GM12878 (cell line): ENCODE measurements around the gene ARID1A. TPM values are rescaled to one million over a fixed set of nuclear protein-coding genes. Genes with fewer than 3 reads are reported as not detected.

ENCODE experiments used
- ATAC-seq: fragments of 200-7000 bp; cut with Tn5 transposase; 3 replicates; pipeline ENCODE4 v1.9.1; 2020; ENCODE audit warnings: mild to moderate bottlenecking, moderate library complexity
- BruUV-seq: library from RNA; stranded (reverse); fragments of 400-500 nt; replicated peaks from 2 replicates; lab custom pipeline; 2021; lab: Mats Ljungman, UMichigan
- CTCF ChIA-PET: fragments of 300-600 bp; sonication (Branson Sonifier 250); formaldehyde crosslinking; extraction: SDS; loops from one replicate; lab custom pipeline; 2021; ENCODE audit warnings: inconsistent platforms; lab: Yijun Ruan, JAX
- POLR2A ChIA-PET: fragments of 350-600 bp; formaldehyde crosslinking; extraction: SDS; loops from one replicate; lab custom pipeline; 2021; ENCODE audit warnings: inconsistent platforms; lab: Charles Lee
- RAD21 ChIA-PET: fragments of 300-600 bp; sonication (Branson Sonifier 250); formaldehyde crosslinking; loops from one replicate; lab custom pipeline; 2023; ENCODE audit warnings: antibody characterized with exemption; ENCODE audit not compliant: unreplicated experiment; lab: Charles Lee
- SMC1A ChIA-PET: fragments of 300-600 bp; sonication (Branson Sonifier 250); formaldehyde crosslinking; loops from one replicate; lab custom pipeline; 2023; ENCODE audit not compliant: unreplicated experiment, uncharacterized antibody; lab: Charles Lee
- DNase-seq: peaks from one replicate; pipeline ENCODE4 v3.0.0-alpha.2; 2011; ENCODE audit warnings: low read depth, low spot score
- FAIRE-seq: peaks from 3 replicates; lab custom pipeline; 2011; peaks lifted over from hg19 to GRCh38; lab: Jason Lieb, UNC
- H2AFZ ChIP-seq: 2 replicates; pipeline ENCODE4 v1.6.0; 2011; ENCODE audit warnings: low read depth, low read length, control low read depth; ENCODE audit not compliant: control insufficient read depth
- H3K27ac ChIP-seq: 2 replicates; pipeline ENCODE4 v1.5.1; 2011; ENCODE audit warnings: control low read depth; ENCODE audit not compliant: control insufficient read depth, insufficient read depth
- H3K27me3 ChIP-seq, 2 experiments: replicated peaks in 1 of 2; 2 replicates each; pipeline versions ENCODE4 v1.6.0 to v1.6.1; 2011; ENCODE audit warnings: low read length in 1 of 2; ENCODE audit not compliant: control insufficient read depth in 2 of 2, insufficient read depth in 2 of 2
- H3K36me3 ChIP-seq, 2 experiments: 2 replicates each; pipeline ENCODE4 v1.5.1; 2011; ENCODE audit warnings: low read length in 1 of 2; ENCODE audit not compliant: control insufficient read depth in 2 of 2, insufficient read depth in 2 of 2
- H3K4me1 ChIP-seq: 2 replicates; pipeline ENCODE4 v1.6.1; 2011; ENCODE audit warnings: mild to moderate bottlenecking, low read length, moderate library complexity, mixed read lengths; ENCODE audit not compliant: control insufficient read depth, insufficient read depth
- H3K4me2 ChIP-seq: 2 replicates; pipeline ENCODE4 v1.6.0; 2011; ENCODE audit warnings: control low read depth; ENCODE audit not compliant: control insufficient read depth, insufficient read depth
- H3K4me3 ChIP-seq: fragments of 200-600 bp; sonication (generic); 2 replicates; pipeline ENCODE4 v1.5.1; 2016
- H3K79me2 ChIP-seq: 2 replicates; pipeline ENCODE4 v1.6.0; 2011; ENCODE audit warnings: low read length; ENCODE audit not compliant: control insufficient read depth, insufficient read depth
- H3K9ac ChIP-seq: 2 replicates; pipeline ENCODE4 v1.8.0; 2011; ENCODE audit warnings: low read length, control low read depth, mixed read lengths; ENCODE audit not compliant: control insufficient read depth, insufficient read depth
- H3K9me3 ChIP-seq: replicated peaks from 3 replicates; pipeline ENCODE4 v1.5.1; 2011; ENCODE audit warnings: mild to moderate bottlenecking, low read length; ENCODE audit not compliant: control insufficient read depth, insufficient read depth
- H4K20me1 ChIP-seq: 2 replicates; pipeline ENCODE4 v1.6.0; 2011; ENCODE audit not compliant: control insufficient read depth, insufficient read depth
- BCLAF1 ChIP-seq: fragments of 450-650 bp; IDR thresholded peaks from 2 replicates; pipeline ENCODE4 v1.6.1; 2017; ENCODE audit warnings: antibody characterized with exemption, mild to moderate bottlenecking, moderate library complexity
- CEBPB ChIP-seq, 2 experiments: fragments of 150-350 bp in 1 of 2; IDR thresholded peaks; 2 replicates each; pipeline ENCODE4 v1.6.1; 2012 to 2014; ENCODE audit warnings: low read depth in 2 of 2, low read length in 2 of 2, borderline replicate concordance in 1 of 2, inconsistent platforms in 1 of 2
- CHD4 ChIP-seq: fragments of 200-600 bp; sonication (generic); IDR thresholded peaks from 2 replicates; pipeline ENCODE4 v1.6.1; 2016; ENCODE audit warnings: mild to moderate bottlenecking
- CUX1 ChIP-seq: IDR thresholded peaks from 2 replicates; pipeline ENCODE4 v1.6.1; 2012; ENCODE audit warnings: improper control_type of control experiment, low read depth, low read length; ENCODE audit not compliant: insufficient replicate concordance
- DPF2 ChIP-seq: fragments of 450-650 bp; IDR thresholded peaks from 2 replicates; pipeline ENCODE4 v1.6.1; 2017; ENCODE audit warnings: mild to moderate bottlenecking
- IKZF1 ChIP-seq: fragments of 450-650 bp; conservative IDR thresholded peaks from 2 replicates; pipeline ENCODE4 v1.6.1; 2017; ENCODE audit warnings: antibody characterized with exemption, mild to moderate bottlenecking
- NFXL1 ChIP-seq: fragments of 450-650 bp; IDR thresholded peaks from 2 replicates; pipeline ENCODE4 v1.6.1; 2017; ENCODE audit warnings: antibody characterized with exemption, mild to moderate bottlenecking, borderline replicate concordance
- PAX8 ChIP-seq: fragments of 450-650 bp; IDR thresholded peaks from 2 replicates; pipeline ENCODE4 v1.6.1; 2017; ENCODE audit warnings: mild to moderate bottlenecking, moderate library complexity
- SP1 ChIP-seq: IDR thresholded peaks from one replicate; pipeline ENCODE4 v1.6.1; 2011; ENCODE audit warnings: low read depth, low read length
- SRF ChIP-seq, 2 experiments: IDR thresholded peaks; 2 replicates each; pipeline ENCODE4 v1.6.1; 2011; ENCODE audit warnings: low read depth in 2 of 2, low read length in 2 of 2, mild to moderate bottlenecking in 1 of 2, moderate library complexity in 1 of 2
- TCF7 ChIP-seq: IDR thresholded peaks from 2 replicates; pipeline ENCODE4 v1.6.1; 2014; ENCODE audit warnings: antibody characterized with exemption, borderline replicate concordance
- ZNF592 ChIP-seq: fragments of 450-650 bp; IDR thresholded peaks from 2 replicates; pipeline ENCODE4 v1.6.1; 2017; ENCODE audit warnings: mild to moderate bottlenecking, moderate library complexity
- ZSCAN29 ChIP-seq: fragments of 450-650 bp; IDR thresholded peaks from 2 replicates; pipeline ENCODE4 v1.6.1; 2017; ENCODE audit warnings: mild to moderate bottlenecking, moderate library complexity
- WGBS: methylation state at CpG from one replicate; pipeline ENCODE4 v1.1.6; 2016; ENCODE audit warnings: low lambda C conversion rate; ENCODE audit not compliant: insufficient replicate concordance, insufficient coverage; ENCODE audit errors: missing lambda C conversion rate; 5-methylcytosine and 5-hydroxymethylcytosine counted together
- in situ Hi-C: fragments of 300-500 bp; cut with MboI; formaldehyde crosslinking; loops from 9 replicates; pipeline ENCODE4 v1.14.3; 2018; ENCODE audit warnings: mixed read lengths
- intact Hi-C: fragments of 100-400 bp; cut with micrococcal nuclease; formaldehyde crosslinking; loops from one replicate; pipeline ENCODE4 v1.14.2; 2022; ENCODE audit not compliant: unreplicated experiment
- polyA plus RNA-seq, 11 experiments: library from polyadenylated mRNA; depleted of rRNA in 4 of 11; unstranded in 6 of 11; stranded (reverse) in 5 of 11; fragments of >200 nt; fragmentation: Nextera tagmentation in 4 of 11; fragmentation: Illumina TruSeq in 1 of 11; extraction: Ambion mirVana in 4 of 11; extraction: Trizol in 1 of 11; gene quantifications; 1 replicate in 1 of 11; 2 replicates in 10 of 11; pipeline versions ENCODE4 v1.2.1 to v1.2.3, GENCODE V29; 2011 to 2016; ENCODE audit warnings: inconsistent platforms in 2 of 11, missing spikeins in 2 of 11, low read depth in 1 of 11
- total RNA-seq, 4 experiments: library from RNA; depleted of rRNA in 3 of 4; stranded (reverse); fragments of >200 nt in 3 of 4; fragmentation: Illumina TruSeq in 1 of 4; extraction: Trizol in 1 of 4; gene quantifications; 2 replicates each; pipeline versions ENCODE4 v1.2.1 to v1.2.3, GENCODE V29; 2013 to 2021

The ARID1A gene
- total and polyA plus RNA-seq, 10 of the 15 experiments (the other 5 are each of a cell fraction or from before 2014, with no cell fraction given) = 10.0 to 98.0 (median 23.5) TPM

GRCh38 chr1:26792924-26793323 lies 97.1 kb downstream of the ARID1A start:
- no peak overlapping the region for H3K9ac ChIP-seq
- FAIRE-seq (no peak), DNase-seq (no peak), ATAC-seq (no peak)
- RAD21 ChIA-PET = interaction anchor here (5.7 kb wide), 1 partner anchor 18 kb away, joined by 34 read pairs; no protein-coding TSS in a partner anchor
- in situ Hi-C loops (no loop called here), intact Hi-C loops (loop anchor here (5.0 kb wide), 1 partner anchor 84 kb away; no protein-coding TSS in a partner anchor)
- H3K27me3 ChIP-seq = no peaks in the 10 kb centered on the region
- CTCF ChIA-PET = interaction anchor here (4.2 to 7.6 kb wide), 2 partner anchors 189 to 190 kb away, joined by 17 to 450 read pairs; no protein-coding TSS in a partner anchor
- no peaks in the 10 kb centered on the region for H4K20me1 ChIP-seq
- WGBS = 98% methylated on average over 2 of the region's 2 CpGs
- H3K4me3 ChIP-seq = no peak overlapping the region
- SMC1A ChIA-PET = interaction anchor here (4.8 kb wide), 1 partner anchor 194 kb away, joined by 56 read pairs; no protein-coding TSS in a partner anchor
- H3K9me3 ChIP-seq = no peaks in the 10 kb centered on the region
- H3K4me1 ChIP-seq = peaks cover 20% of the 10 kb centered on the region
- POLR2A ChIA-PET = no interaction called here
- peaks cover 2% of the 10 kb centered on the region in 2 experiments; a peak in 3 of 4 replicates for H3K36me3 ChIP-seq
- no TSS peak for BruUV-seq
- H3K79me2 ChIP-seq = peaks cover 23% of the 10 kb centered on the region
- H2AFZ ChIP-seq = no peak overlapping the region
- no peak overlapping the region for H3K27ac ChIP-seq
- no peak overlapping the region for H3K4me2 ChIP-seq
- TF ChIP-seq CHD4 (no peak), DPF2 (no peak), ZNF592 (no peak), SP1 (no peak), IKZF1 (no peak), PAX8 (no peak), ZSCAN29 (no peak), BCLAF1 (no peak), TCF7 (no peak), CEBPB (IDR thresholded peaks at IDR 0.05; ENCODE audit: borderline replicate concordance in 1 of 2, low read depth in 2 of 2, low read length in 2 of 2) (no peak), SRF (IDR thresholded peaks at IDR 0.05; ENCODE audit: low read depth in 2 of 2, low read length in 2 of 2) (no peak), CUX1 (no peak), NFXL1 (no peak)
